ENCODE results near the gene RPS18. TPM values are rescaled to one million over a fixed set of nuclear protein-coding genes. Genes with fewer than 3 reads are reported as not detected.

RPS18 gene
- total and polyA plus RNA-seq, 9 of the 15 experiments (the other 6 are each of a cell fraction or from before 2014, with no cell fraction given), result 5,023 to 17,516 (median 8,131) TPM

DNA sequence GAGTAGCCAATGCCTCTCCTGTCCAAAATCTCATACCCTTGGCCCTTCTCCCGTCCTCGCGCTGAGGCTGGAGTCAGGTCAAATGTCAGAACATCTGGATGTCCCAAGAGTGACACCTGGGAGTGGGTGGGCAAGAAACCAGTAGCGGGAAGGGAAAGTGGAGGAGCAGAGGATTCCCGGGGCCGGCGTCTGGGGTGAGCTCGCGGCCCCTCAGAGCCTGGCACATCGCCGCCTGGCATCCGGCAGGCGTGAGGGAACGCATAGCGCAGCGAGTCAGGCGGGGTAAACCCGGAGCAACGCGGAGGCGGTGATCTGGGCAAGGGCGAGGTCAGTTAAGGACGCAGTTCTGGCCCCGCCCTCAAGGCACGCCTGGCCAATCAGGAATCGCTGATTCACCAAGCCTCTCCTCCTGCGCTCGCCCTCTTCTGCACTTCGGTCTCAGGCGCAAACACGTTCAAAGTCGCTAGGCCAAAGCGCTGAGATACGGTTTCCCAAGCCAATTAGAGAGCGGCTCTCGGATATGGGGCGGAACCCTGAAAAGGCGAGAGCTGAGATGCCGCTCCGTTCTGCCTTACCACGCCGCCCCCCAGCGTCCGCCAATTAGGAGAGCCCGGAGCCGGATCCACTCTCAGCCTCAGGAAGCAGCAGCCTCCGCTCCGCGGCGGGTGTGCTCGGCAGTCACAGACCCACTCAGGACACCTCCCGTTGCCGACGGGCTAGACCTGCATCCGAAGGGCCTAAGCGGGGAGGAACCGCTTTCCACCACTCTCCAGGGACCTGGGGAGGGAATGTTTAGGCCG lies 22.7 kb upstream of the RPS18 start (continued):
- peak; percentile 27 for TF ChIP-seq FIP1L1 (IDR thresholded peaks at IDR 0.05; ENCODE audit: low read depth, low read length, poor library complexity, severe bottlenecking)
- peak; percentile 43; the same call in 1 of the 2 replicates for TF ChIP-seq ARID2 (IDR thresholded peaks at IDR 0.05)
- peak; percentile 70 for TF ChIP-seq CREB1 (IDR thresholded peaks at IDR 0.05)
- 0 out of 2 replicates have a peak, but pooled peaks have one; percentile 58 for TF ChIP-seq CREB1 (CRISPR knock-in tag; IDR thresholded peaks at IDR 0.05)
- TF ChIP-seq, protein P1, sequence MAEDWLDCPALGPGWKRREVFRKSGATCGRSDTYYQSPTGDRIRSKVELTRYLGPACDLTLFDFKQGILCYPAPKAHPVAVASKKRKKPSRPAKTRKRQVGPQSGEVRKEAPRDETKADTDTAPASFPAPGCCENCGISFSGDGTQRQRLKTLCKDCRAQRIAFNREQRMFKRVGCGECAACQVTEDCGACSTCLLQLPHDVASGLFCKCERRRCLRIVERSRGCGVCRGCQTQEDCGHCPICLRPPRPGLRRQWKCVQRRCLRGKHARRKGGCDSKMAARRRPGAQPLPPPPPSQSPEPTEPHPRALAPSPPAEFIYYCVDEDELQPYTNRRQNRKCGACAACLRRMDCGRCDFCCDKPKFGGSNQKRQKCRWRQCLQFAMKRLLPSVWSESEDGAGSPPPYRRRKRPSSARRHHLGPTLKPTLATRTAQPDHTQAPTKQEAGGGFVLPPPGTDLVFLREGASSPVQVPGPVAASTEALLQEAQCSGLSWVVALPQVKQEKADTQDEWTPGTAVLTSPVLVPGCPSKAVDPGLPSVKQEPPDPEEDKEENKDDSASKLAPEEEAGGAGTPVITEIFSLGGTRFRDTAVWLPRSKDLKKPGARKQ (CRISPR knock-in tag; IDR thresholded peaks at IDR 0.05), result no peak
- TF ChIP-seq, protein P2, sequence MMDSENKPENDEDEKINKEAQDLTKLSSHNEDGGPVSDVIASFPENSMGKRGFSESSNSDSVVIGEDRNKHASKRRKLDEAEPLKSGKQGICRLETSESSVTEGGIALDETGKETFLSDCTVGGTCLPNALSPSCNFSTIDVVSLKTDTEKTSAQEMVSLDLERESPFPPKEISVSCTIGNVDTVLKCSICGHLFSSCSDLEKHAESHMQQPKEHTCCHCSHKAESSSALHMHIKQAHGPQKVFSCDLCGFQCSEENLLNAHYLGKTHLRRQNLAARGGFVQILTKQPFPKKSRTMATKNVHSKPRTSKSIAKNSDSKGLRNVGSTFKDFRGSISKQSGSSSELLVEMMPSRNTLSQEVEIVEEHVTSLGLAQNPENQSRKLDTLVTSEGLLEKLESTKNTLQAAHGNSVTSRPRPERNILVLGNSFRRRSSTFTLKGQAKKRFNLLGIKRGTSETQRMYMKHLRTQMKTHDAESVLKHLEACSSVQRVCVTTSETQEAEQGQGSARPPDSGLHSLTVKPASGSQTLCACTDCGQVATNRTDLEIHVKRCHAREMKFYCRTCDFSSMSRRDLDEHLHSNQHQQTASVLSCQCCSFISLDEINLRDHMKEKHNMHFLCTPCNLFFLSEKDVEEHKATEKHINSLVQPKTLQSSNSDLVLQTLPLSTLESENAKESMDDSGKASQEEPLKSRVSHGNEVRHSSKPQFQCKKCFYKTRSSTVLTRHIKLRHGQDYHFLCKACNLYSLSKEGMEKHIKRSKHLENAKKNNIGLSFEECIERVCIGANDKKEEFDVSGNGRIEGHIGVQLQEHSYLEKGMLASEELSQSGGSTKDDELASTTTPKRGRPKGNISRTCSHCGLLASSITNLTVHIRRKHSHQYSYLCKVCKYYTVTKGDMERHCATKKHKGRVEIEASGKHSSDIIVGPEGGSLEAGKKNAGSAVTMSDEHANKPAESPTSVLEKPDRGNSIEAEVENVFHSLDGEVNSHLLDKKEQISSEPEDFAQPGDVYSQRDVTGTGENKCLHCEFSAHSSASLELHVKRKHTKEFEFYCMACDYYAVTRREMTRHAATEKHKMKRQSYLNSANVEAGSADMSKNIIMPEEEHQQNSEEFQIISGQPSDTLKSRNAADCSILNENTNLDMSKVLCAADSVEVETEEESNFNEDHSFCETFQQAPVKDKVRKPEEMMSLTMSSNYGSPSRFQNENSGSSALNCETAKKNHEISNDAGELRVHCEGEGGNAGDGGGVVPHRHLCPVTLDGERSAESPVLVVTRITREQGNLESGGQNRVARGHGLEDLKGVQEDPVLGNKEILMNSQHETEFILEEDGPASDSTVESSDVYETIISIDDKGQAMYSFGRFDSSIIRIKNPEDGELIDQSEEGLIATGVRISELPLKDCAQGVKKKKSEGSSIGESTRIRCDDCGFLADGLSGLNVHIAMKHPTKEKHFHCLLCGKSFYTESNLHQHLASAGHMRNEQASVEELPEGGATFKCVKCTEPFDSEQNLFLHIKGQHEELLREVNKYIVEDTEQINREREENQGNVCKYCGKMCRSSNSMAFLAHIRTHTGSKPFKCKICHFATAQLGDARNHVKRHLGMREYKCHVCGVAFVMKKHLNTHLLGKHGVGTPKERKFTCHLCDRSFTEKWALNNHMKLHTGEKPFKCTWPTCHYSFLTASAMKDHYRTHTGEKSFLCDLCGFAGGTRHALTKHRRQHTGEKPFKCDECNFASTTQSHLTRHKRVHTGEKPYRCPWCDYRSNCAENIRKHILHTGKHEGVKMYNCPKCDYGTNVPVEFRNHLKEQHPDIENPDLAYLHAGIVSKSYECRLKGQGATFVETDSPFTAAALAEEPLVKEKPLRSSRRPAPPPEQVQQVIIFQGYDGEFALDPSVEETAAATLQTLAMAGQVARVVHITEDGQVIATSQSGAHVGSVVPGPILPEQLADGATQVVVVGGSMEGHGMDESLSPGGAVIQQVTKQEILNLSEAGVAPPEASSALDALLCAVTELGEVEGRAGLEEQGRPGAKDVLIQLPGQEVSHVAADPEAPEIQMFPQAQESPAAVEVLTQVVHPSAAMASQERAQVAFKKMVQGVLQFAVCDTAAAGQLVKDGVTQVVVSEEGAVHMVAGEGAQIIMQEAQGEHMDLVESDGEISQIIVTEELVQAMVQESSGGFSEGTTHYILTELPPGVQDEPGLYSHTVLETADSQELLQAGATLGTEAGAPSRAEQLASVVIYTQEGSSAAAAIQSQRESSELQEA (IDR thresholded peaks at IDR 0.05; ENCODE audit: low read depth), result 0 out of 2 replicates have a peak, but pooled peaks have one; percentile 35
- no peak for TF ChIP-seq ZNF140 (CRISPR knock-in tag; IDR thresholded peaks at IDR 0.05)
- TF ChIP-seq, protein P3, sequence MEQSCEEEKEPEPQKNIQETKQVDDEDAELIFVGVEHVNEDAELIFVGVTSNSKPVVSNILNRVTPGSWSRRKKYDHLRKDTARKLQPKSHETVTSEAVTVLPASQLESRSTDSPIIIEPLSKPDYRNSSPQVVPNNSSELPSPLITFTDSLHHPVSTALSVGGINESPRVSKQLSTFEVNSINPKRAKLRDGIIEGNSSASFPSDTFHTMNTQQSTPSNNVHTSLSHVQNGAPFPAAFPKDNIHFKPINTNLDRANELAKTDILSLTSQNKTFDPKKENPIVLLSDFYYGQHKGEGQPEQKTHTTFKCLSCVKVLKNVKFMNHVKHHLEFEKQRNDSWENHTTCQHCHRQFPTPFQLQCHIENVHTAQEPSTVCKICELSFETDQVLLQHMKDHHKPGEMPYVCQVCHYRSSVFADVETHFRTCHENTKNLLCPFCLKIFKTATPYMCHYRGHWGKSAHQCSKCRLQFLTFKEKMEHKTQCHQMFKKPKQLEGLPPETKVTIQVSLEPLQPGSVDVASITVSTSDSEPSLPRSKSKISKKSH (CRISPR knock-in tag; IDR thresholded peaks at IDR 0.05), result no peak
- TF ChIP-seq, protein P4, sequence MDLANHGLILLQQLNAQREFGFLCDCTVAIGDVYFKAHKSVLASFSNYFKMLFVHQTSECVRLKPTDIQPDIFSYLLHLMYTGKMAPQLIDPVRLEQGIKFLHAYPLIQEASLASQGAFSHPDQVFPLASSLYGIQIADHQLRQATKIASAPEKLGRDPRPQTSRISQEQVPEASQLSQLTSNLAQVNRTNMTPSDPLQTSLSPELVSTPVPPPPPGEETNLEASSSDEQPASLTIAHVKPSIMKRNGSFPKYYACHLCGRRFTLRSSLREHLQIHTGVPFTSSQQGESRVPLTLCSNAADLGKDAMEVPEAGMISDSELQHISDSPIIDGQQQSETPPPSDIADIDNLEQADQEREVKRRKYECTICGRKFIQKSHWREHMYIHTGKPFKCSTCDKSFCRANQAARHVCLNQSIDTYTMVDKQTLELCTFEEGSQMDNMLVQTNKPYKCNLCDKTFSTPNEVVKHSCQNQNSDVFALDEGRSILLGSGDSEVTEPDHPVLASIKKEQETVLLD (IDR thresholded peaks at IDR 0.05), result no peak
- no peak for TF ChIP-seq ERF (CRISPR knock-in tag; IDR thresholded peaks at IDR 0.05)
- peak; percentile 92 for TF ChIP-seq KDM2B (CRISPR knock-in tag; IDR thresholded peaks at IDR 0.05)
- TF ChIP-seq NFIC (IDR thresholded peaks at IDR 0.05), result peak; percentile 28

Data from K562 (cell line).